ENCODE measurements around the gene ADAM19. TPM values are rescaled to one million over a fixed set of nuclear protein-coding genes. Genes with fewer than 3 reads are reported as not detected.

The ADAM19 gene
- polyA plus RNA-seq, 4 donors = 0.67 to 6.5 (median 2.2) TPM

- Histone ChIP-seq H3K4me3 (ENCODE audit: low read depth in 1 of 3, low read length in 3 of 3) (no peak overlapping the region), H3K36me3 (ENCODE audit: control insufficient read depth in 3 of 3, insufficient read depth in 2 of 3, low read depth in 1 of 3, low read length in 3 of 3) (peaks cover 0 to 5% (median 0%) of the 10 kb centered on the region in 3 donors), H3K9me3 (ENCODE audit: control insufficient read depth in 2 of 2, insufficient read depth in 1 of 2, low read depth in 1 of 2, low read length in 1 of 2) (no peaks in the 10 kb centered on the region), H3K27ac (ENCODE audit: low read depth in 1 of 3, low read length in 2 of 3) (peak overlapping the region in 1 of 3 donors; percentile 76), H3K4me1 (ENCODE audit: control insufficient read depth in 3 of 3, insufficient read depth in 2 of 3, low read depth in 1 of 3, low read length in 2 of 3) (peaks cover 0 to 26% (median 4%) of the 10 kb centered on the region in 3 donors), H3K27me3 (ENCODE audit: control insufficient read depth in 3 of 3, insufficient read depth in 3 of 3, low read length in 3 of 3) (no peaks in the 10 kb centered on the region)
- 64 to 84% (median 83%) methylated on average over 6 of the region's 6 CpGs for WGBS, 3 donors
- DNase-seq (no peak), FAIRE-seq (no peak)
These were observed 29.0 kb downstream of the ADAM19 start for GRCh38 chr5:157546456-157547100.

- Histone ChIP-seq H3K4me1 (ENCODE audit: control insufficient read depth in 3 of 3, insufficient read depth in 2 of 3, low read depth in 1 of 3, low read length in 2 of 3) (peaks cover 0 to 26% (median 7%) of the 10 kb centered on the region in 3 donors), H3K27ac (ENCODE audit: low read depth in 1 of 3, low read length in 2 of 3) (peak overlapping the region in 1 of 3 donors; percentile 76), H3K36me3 (ENCODE audit: control insufficient read depth in 3 of 3, insufficient read depth in 2 of 3, low read depth in 1 of 3, low read length in 3 of 3) (peaks cover 0 to 5% (median 0%) of the 10 kb centered on the region in 3 donors), H3K4me3 (ENCODE audit: low read depth in 1 of 3, low read length in 3 of 3) (no peak overlapping the region), H3K27me3 (ENCODE audit: control insufficient read depth in 3 of 3, insufficient read depth in 3 of 3, low read length in 3 of 3) (no peaks in the 10 kb centered on the region), H3K9me3 (ENCODE audit: control insufficient read depth in 2 of 2, insufficient read depth in 1 of 2, low read depth in 1 of 2, low read length in 1 of 2) (no peaks in the 10 kb centered on the region)
- no peak for DNase-seq
- no peak for FAIRE-seq
- WGBS, 3 donors = 89 to 93% (median 92%) methylated on average over 4 of the region's 4 CpGs
These were observed 29.8 kb downstream of the ADAM19 start for GRCh38 chr5:157545610-157546310.

GRCh38 chr5:157544623-157544989 is 31.0 kb downstream of the ADAM19 start:
- Histone ChIP-seq H3K27ac (ENCODE audit: low read depth in 1 of 3, low read length in 2 of 3) (peak overlapping the region; percentile 15 to 76 (median 34)), H3K27me3 (ENCODE audit: control insufficient read depth in 3 of 3, insufficient read depth in 3 of 3, low read length in 3 of 3) (no peaks in the 10 kb centered on the region), H3K4me1 (ENCODE audit: control insufficient read depth in 3 of 3, insufficient read depth in 2 of 3, low read depth in 1 of 3, low read length in 2 of 3) (peaks cover 0 to 32% (median 7%) of the 10 kb centered on the region in 3 donors), H3K4me3 (ENCODE audit: low read depth in 1 of 3, low read length in 3 of 3) (no peak overlapping the region), H3K9me3 (ENCODE audit: control insufficient read depth in 2 of 2, insufficient read depth in 1 of 2, low read depth in 1 of 2, low read length in 1 of 2) (no peaks in the 10 kb centered on the region), H3K36me3 (ENCODE audit: control insufficient read depth in 3 of 3, insufficient read depth in 2 of 3, low read depth in 1 of 3, low read length in 3 of 3) (peaks cover 0 to 5% (median 0%) of the 10 kb centered on the region in 3 donors)
- DNase-seq (peak in 1 of 2 donors; percentile 44), FAIRE-seq (no peak)
- WGBS, 3 donors = 61 to 82% (median 68%) methylated on average over 7 of the region's 7 CpGs

- Histone ChIP-seq H3K27ac (ENCODE audit: low read depth in 1 of 3, low read length in 2 of 3) (peak overlapping the region in 2 of 3 donors; percentile 28 to 76), H3K4me3 (ENCODE audit: low read depth in 1 of 3, low read length in 3 of 3) (no peak overlapping the region), H3K4me1 (ENCODE audit: control insufficient read depth in 3 of 3, insufficient read depth in 2 of 3, low read depth in 1 of 3, low read length in 2 of 3) (peaks cover 0 to 32% (median 7%) of the 10 kb centered on the region in 3 donors), H3K9me3 (ENCODE audit: control insufficient read depth in 2 of 2, insufficient read depth in 1 of 2, low read depth in 1 of 2, low read length in 1 of 2) (no peaks in the 10 kb centered on the region), H3K27me3 (ENCODE audit: control insufficient read depth in 3 of 3, insufficient read depth in 3 of 3, low read length in 3 of 3) (no peaks in the 10 kb centered on the region), H3K36me3 (ENCODE audit: control insufficient read depth in 3 of 3, insufficient read depth in 2 of 3, low read depth in 1 of 3, low read length in 3 of 3) (peaks cover 0 to 5% (median 0%) of the 10 kb centered on the region in 3 donors)
- no peak for DNase-seq
- WGBS, 3 donors = 55 to 76% (median 72%) methylated on average over 10 of the region's 10 CpGs
- FAIRE-seq = no peak
These were observed 31.6 kb downstream of the ADAM19 start for GRCh38 chr5:157543825-157544622.

- peaks cover 0 to 20% (median 7%) of the 10 kb centered on the region in 3 donors for H3K4me1 ChIP-seq (ENCODE audit: control insufficient read depth in 3 of 3, insufficient read depth in 2 of 3, low read depth in 1 of 3, low read length in 2 of 3)
- DNase-seq (no peak), FAIRE-seq (no peak)
- H3K4me3 ChIP-seq (ENCODE audit: low read depth in 1 of 3, low read length in 3 of 3) = no peak overlapping the region
- H3K27ac ChIP-seq (ENCODE audit: low read depth in 1 of 3, low read length in 2 of 3) = peak overlapping the region in 1 of 3 donors; percentile 76
- no peaks in the 10 kb centered on the region for H3K27me3 ChIP-seq (ENCODE audit: control insufficient read depth in 3 of 3, insufficient read depth in 3 of 3, low read length in 3 of 3)
- H3K36me3 ChIP-seq (ENCODE audit: control insufficient read depth in 3 of 3, insufficient read depth in 2 of 3, low read depth in 1 of 3, low read length in 3 of 3) = peaks cover 0 to 7% (median 0%) of the 10 kb centered on the region in 3 donors
- no peaks in the 10 kb centered on the region for H3K9me3 ChIP-seq (ENCODE audit: control insufficient read depth in 2 of 2, insufficient read depth in 1 of 2, low read depth in 1 of 2, low read length in 1 of 2)
- 87 to 91% (median 91%) methylated on average over 14 of the region's 14 CpGs for WGBS, 3 donors
These were observed 33.1 kb downstream of the ADAM19 start for GRCh38 chr5:157542282-157543000.

- WGBS, 3 donors = 48 to 67% (median 56%) methylated on average over 6 of the region's 6 CpGs
- H3K4me1 ChIP-seq (ENCODE audit: control insufficient read depth in 3 of 3, insufficient read depth in 2 of 3, low read depth in 1 of 3, low read length in 2 of 3) = peaks cover 0 to 16% (median 7%) of the 10 kb centered on the region in 3 donors
- peak overlapping the region in 2 of 3 donors; percentile 2 to 87 for H3K27ac ChIP-seq (ENCODE audit: low read depth in 1 of 3, low read length in 2 of 3)
- H3K4me3 ChIP-seq (ENCODE audit: low read depth in 1 of 3, low read length in 3 of 3) = no peak overlapping the region
- no peaks in the 10 kb centered on the region for H3K27me3 ChIP-seq (ENCODE audit: control insufficient read depth in 3 of 3, insufficient read depth in 3 of 3, low read length in 3 of 3)
- H3K9me3 ChIP-seq (ENCODE audit: control insufficient read depth in 2 of 2, insufficient read depth in 1 of 2, low read depth in 1 of 2, low read length in 1 of 2) = no peaks in the 10 kb centered on the region
- H3K36me3 ChIP-seq (ENCODE audit: control insufficient read depth in 3 of 3, insufficient read depth in 2 of 3, low read depth in 1 of 3, low read length in 3 of 3) = peaks cover 0 to 11% (median 0%) of the 10 kb centered on the region in 3 donors
- FAIRE-seq = no peak
- no peak for DNase-seq
These were observed 34.0 kb downstream of the ADAM19 start for GRCh38 chr5:157541447-157542118.

- H3K27ac ChIP-seq (ENCODE audit: low read depth in 1 of 3, low read length in 2 of 3) = peak overlapping the region; percentile 26 to 87 (median 50)
- no peaks in the 10 kb centered on the region for H3K27me3 ChIP-seq (ENCODE audit: control insufficient read depth in 3 of 3, insufficient read depth in 3 of 3, low read length in 3 of 3)
- H3K4me3 ChIP-seq (ENCODE audit: low read depth in 1 of 3, low read length in 3 of 3) = no peak overlapping the region
- 40 to 62% (median 58%) methylated on average over 11 of the region's 11 CpGs for WGBS, 3 donors
- H3K36me3 ChIP-seq (ENCODE audit: control insufficient read depth in 3 of 3, insufficient read depth in 2 of 3, low read depth in 1 of 3, low read length in 3 of 3) = peaks cover 0 to 11% (median 0%) of the 10 kb centered on the region in 3 donors
- FAIRE-seq (no peak), DNase-seq (peak in 1 of 2 donors; percentile 25)
- H3K4me1 ChIP-seq (ENCODE audit: control insufficient read depth in 3 of 3, insufficient read depth in 2 of 3, low read depth in 1 of 3, low read length in 2 of 3) = peaks cover 0 to 14% (median 7%) of the 10 kb centered on the region in 3 donors
- H3K9me3 ChIP-seq (ENCODE audit: control insufficient read depth in 2 of 2, insufficient read depth in 1 of 2, low read depth in 1 of 2, low read length in 1 of 2) = no peaks in the 10 kb centered on the region
These were observed 34.7 kb downstream of the ADAM19 start for GRCh38 chr5:157540707-157541446.

All from small intestine (tissue), 7 donors.